Raji (cell line): ENCODE data around the gene OR2Y1.

ENCODE experiments used
- POLR2A ChIP-seq: IDR thresholded peaks from 2 replicates; pipeline ENCODE4 v1.6.1; 2011; ENCODE audit warnings: low read depth, low read length, control low read depth; ENCODE audit not compliant: insufficient read depth

OR2Y1 gene

DNA sequence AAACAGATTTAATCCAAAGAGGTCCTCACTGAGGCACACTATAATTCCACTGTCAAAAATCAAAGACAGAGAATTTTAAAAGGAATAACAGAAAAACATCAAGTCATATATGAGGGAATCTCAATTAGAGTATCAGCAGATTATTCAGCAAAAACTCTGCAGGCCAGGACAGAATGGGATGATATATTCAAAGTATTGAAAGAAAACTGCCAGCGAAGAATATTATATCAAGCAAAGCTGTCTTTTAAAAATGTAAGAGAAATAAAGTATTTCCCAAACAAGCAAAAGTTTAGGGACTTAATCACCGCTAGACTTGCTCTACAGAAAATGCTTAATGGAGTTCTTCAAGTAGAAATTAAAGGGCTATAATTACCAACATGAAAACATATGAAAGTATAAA, 15.7 kb upstream of the OR2Y1 start:
- no peak for TF ChIP-seq POLR2A

DNA sequence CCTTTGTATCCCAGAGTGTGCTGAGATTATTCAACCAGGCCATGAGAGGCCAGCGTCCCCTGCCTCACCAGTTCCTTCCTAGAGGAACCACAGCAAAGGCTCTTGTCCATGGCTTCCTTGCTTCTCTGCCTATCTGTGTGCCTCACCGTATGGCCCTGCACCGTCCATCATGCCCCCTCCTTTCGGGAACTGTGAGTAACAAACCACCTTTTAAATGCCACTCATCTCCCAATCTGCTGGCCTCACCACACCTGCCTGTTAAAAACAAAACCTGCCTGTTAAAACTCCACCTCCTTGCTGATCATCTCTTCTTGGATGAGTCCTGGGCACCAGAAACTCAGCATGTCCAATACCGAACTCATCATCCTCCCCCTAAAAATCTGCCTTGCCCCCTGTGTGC, 4.4 kb upstream of the OR2Y1 start:
- TF ChIP-seq POLR2A: no peak

DNA sequence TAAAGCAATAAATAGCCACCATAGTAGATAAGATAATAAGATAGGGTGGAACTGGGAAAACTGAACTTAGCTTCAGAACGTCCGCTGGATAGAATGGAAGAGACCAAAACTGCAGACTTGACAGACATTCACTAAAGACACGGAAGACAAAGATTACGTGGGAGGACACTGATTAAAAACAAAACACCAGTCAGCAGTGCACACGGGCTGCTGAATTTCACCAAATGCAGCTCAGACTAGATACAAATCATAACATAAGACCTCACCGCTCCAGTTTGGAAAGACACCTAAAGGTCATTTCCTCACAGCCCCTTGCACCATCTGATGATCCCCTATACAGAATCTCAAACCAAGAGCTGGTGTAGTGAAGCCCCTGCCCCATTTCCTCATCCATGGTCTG, 2.9 kb upstream of the OR2Y1 start:
- no peak for TF ChIP-seq POLR2A

DNA sequence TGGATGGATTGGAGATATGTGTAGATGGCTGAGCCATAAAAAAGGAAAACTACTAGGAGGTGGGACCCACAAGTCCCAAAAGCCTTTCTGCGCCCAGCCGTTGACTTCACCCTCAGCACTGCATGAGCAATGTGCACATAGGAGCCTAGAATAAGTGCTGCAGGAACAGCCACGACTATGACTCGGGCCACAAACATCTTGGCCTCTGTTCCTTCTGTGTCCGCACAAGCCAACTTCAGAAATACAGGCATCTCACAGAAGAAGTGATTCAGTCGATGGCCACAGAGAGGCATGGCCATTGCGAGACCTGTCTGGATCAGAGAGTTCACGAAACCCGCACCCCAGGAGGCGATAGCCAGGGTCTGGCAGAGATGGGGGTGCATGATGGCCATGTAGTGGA, 587 bp downstream of the OR2Y1 start:
- TF ChIP-seq POLR2A: no peak

DNA sequence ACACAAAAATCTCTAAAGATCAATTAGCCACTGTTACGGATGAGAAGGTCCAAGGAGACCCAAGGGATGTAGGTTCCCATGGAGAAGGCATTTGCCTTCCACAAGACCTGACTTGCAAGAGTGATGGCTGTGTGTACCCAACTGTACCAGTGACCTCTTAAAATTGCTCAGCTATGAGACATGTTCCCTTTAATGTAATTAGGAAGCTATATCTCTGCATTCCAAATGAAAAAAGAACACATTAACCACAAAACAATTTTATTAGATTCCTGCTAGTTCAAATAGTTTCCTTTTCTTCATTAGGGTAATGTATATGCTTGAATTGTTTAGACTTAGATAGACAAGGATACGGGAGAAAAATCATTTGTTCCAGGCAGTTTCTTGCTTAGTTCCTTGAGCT, 3.3 kb downstream of the OR2Y1 start:
- TF ChIP-seq POLR2A: no peak

DNA sequence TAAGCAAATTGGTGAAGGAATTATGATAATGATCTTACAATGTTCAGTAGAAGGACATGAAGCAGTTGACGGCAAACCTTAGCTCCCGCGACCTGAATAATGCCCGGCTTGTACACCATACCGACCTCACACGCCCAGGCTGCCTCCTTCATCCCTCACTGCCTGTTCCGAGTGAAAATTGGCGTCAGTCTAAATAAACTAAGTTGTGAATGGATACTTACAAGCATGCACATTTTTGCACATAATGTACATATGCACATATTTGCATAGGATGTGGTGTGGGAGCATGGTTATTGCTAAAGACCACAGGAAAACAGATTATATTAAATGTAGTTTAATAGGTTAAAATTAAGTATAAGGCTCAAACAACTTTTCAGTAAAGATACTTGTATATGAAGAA, 14.9 kb downstream of the OR2Y1 start:
- TF ChIP-seq POLR2A: no peak

DNA sequence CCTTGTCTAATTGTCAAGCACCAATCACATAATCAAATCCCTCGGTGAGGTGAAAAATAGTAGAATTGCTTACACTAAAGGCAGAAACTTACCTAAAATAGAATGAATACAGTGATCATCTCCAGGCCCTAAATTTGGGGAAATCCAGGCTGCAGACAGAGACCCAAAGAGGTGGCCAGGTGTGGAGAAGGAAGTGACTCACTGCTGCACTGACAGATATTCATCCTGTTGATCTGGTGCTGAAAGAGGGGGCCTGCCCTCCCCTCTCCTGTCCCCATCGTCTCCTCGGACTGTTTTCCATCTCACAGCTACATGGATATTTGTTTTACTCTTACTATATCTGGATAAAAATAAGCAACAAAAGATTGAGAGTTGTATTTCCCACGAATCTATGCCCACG, 15.9 kb downstream of the OR2Y1 start:
- no peak for TF ChIP-seq POLR2A

DNA sequence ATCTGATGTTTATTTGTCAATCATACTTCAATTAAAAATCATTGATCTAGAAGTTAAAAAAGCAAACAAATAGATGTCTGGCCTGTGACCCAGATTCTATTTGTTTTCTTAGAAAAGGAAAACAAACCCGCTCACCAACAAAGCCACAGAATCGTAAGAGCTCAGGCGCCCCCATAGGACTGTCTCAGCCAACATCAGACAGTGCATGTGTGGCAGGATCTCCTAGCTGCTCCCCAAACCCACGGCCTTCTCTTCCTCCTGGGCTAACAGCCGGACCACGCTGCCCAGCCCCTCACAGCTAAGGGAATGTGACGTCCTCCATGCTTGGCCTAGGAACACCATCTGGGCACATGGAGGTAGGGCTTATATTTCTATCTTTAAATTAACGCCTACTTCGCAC, 19.4 kb downstream of the OR2Y1 start:
- TF ChIP-seq POLR2A: no peak

DNA sequence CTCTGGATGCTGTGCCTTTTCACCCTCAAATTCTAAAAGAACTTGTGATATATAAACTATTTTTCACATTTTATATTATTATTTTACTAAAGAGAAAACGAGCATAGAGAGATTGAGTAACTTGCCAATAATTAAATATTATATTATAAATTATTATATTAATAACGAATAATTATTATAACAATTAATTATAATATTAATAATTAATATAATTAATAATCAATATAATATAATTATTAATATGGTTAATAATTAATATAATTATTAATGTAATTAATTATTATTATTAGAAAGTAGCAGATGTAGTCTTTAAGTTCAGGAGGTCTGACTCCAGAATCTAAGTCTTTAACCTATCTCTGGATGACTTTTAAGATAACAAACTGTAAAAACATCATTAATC, 20.1 kb downstream of the OR2Y1 start:
- no peak for TF ChIP-seq POLR2A

DNA sequence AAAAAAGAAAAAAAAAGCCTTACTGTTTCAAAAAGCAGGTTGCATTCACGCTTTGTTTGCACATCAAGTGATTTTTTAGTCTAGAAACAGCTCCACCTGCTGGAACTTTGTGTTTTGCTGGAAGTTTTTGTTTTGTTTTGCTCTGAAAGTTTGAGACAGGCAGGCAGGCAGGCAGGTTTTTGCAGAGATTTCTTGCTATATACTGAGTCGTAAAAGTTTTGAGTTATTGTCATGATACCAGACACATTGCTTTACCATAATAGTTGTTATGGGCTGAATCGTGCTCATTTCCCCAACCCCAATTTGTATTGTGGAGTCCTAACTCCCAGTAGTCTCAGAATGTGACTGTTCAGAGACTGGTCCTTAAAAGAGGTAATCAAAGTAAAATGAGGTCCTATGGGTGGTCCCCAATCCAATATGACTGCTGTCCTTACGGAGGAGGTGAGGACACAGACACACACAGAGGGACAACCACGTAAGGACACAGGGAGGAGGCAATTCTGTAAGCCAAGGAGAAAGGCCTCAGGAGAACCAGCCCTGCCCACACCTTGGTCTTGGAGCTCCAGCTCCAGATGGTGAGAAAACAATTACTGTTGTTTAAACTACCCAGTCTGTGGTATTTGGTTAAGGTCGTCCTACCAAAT, 20.9 kb downstream of the OR2Y1 start:
- no peak for TF ChIP-seq POLR2A

DNA sequence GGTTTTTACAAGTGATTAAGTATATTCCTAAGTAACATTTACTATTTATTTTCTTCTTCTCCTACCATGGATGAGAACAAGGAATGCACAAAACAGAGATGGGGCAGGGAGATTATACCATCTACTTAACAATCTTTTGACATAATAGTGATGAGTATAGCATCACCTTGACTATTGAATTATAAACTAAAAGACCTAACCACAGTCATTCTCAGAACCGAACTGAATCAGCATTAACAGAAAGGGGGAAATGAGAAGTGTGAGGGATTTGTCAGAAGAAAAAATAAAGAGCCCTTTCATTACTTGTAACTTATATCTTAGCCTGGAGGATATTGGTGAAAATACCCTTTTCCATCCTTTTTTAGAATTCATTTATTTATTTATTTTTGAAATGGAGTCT, 21.9 kb downstream of the OR2Y1 start:
- TF ChIP-seq POLR2A: no peak

DNA sequence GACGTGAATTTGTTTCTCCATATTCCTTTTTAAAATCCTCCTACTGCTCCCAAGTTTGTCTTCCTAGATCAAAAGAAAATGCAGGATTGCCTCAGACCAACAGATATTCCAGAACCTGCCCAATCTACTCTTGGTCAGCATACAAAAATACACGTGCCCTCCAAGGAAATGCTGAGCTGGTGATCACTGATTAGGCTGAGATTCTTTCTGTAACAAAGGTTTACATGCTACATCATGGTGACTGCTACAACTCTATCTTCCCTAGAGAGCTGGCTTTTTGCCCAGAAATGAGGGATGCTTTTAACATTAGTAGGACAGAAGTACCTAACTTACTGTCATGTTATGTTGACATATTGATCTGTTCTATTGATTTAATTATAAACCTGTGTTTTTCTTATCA, 35.5 kb downstream of the OR2Y1 start:
- TF ChIP-seq POLR2A: no peak

DNA sequence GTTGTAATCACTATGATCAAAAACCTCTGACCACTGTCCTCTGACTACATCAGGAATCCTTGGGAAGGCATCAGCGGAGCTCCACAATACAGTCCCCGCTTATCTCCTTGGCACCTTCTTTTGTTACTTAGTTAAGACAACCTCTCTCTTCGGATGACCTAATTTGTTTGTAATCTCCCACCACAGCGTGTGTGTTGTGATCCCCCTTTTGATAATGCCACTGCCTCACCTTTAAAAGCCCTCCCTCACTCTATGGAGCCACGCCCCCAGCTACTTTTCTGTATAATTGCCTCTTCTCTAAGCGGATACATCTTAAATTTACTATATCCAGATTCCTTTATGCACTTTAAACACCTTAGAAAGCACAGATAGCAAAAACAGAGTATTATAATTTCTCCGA, 35.9 kb downstream of the OR2Y1 start:
- no peak for TF ChIP-seq POLR2A

DNA sequence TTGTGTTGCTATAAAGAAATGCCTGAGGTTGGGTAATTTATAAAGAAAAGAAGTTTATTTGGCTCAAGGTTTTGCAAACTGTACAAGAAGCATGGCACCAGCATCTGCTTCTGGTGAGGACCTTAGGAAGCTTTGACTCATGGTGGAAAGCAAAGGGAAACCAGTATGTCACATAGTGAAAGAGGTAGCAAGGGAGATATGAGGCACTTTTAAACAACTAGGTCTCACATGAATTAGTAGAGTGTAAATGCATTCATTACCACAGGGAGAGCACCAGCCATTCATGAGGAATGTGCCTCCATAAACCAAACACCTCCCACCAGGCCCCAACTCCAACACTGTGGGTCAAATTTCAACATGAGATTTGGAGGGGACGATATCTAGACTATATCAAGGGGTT, 40.8 kb downstream of the OR2Y1 start:
- TF ChIP-seq POLR2A: no peak

DNA sequence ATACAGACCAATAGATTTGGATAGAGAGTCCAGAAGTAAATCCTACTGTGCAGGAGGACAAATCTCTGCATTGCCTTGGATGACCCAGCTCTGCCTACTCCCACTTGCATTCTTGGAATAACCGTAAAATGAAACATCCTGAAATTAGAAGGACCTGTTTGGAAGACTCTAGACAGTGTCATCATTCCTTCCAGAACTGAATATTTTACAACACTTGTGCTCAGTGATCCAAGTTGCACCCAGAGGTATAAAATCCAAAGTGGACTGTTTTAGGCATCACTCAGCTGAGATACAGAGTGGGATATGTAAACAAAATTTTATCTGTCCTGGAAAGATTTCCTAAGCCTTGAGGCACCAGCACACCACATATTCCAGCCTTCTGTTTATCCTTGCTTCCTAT, 43.7 kb downstream of the OR2Y1 start:
- no peak for TF ChIP-seq POLR2A

DNA sequence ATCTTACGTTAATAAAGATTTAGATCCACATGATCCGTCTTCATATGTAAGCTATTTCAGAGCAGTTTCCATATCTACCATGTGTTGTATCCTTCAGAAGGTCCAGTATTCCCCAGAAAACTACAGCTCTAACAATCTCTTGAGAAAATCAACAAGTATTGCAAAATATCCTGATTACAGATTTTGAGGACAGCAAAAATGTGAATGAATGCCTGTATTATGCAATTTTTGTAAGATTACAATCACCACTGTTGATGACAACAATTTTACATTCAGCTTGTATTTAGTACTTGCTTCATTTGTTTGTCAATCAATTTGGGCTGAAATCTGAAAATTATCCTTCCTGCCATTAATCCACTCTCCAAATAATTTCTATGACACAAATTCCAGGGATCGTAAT, 47.4 kb downstream of the OR2Y1 start:
- no peak for TF ChIP-seq POLR2A

DNA sequence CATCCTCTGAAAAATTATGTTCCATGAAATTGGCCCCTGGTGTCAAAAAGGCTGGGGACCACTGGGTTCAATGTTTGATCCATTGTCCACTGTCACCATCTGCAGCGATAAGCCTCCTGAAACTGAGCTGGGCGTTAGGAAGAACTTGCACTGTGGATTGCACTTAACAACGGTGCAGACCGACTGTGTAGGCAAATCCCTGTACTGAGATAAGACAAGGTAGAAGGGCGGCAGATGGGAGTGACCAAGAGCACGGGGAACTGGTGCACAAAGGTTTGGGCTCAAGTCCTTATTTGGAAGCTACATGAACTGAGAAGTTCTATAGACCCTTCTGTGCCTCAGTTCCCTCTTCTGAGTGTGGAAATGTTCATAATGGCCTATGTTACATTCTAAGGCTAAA, 48.8 kb downstream of the OR2Y1 start:
- TF ChIP-seq POLR2A: no peak
